Measurements from ENCODE around the gene PKN1. TPM values are rescaled to one million over a fixed set of nuclear protein-coding genes. Genes with fewer than 3 reads are reported as not detected.

The PKN1 gene
- total and polyA plus RNA-seq, 2 of the 13 experiments (the other 11 are each of a cell fraction or from before 2014, with no cell fraction given) = 45.7 to 54.5 TPM

DNA sequence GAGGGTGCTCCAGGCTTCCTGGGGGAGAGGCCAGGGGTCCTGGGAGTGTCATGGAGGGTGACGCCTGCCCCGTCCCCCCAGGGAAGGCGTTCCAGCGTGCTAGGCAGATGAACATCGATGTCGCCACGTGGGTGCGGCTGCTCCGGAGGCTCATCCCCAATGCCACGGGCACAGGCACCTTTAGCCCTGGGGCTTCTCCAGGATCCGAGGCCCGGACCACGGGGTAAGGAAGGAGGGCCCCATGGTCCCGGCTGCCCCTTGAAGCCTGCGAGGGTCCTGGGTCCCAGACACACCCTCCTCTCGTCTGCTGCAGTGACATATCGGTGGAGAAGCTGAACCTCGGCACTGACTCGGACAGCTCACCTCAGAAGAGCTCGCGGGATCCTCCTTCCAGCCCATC, 30.6 kb downstream of the PKN1 start (continued):
- no peak for TF ChIP-seq KDM5A (IDR thresholded peaks at IDR 0.05; ENCODE audit: borderline replicate concordance, low read length)
- TF ChIP-seq, protein P1, sequence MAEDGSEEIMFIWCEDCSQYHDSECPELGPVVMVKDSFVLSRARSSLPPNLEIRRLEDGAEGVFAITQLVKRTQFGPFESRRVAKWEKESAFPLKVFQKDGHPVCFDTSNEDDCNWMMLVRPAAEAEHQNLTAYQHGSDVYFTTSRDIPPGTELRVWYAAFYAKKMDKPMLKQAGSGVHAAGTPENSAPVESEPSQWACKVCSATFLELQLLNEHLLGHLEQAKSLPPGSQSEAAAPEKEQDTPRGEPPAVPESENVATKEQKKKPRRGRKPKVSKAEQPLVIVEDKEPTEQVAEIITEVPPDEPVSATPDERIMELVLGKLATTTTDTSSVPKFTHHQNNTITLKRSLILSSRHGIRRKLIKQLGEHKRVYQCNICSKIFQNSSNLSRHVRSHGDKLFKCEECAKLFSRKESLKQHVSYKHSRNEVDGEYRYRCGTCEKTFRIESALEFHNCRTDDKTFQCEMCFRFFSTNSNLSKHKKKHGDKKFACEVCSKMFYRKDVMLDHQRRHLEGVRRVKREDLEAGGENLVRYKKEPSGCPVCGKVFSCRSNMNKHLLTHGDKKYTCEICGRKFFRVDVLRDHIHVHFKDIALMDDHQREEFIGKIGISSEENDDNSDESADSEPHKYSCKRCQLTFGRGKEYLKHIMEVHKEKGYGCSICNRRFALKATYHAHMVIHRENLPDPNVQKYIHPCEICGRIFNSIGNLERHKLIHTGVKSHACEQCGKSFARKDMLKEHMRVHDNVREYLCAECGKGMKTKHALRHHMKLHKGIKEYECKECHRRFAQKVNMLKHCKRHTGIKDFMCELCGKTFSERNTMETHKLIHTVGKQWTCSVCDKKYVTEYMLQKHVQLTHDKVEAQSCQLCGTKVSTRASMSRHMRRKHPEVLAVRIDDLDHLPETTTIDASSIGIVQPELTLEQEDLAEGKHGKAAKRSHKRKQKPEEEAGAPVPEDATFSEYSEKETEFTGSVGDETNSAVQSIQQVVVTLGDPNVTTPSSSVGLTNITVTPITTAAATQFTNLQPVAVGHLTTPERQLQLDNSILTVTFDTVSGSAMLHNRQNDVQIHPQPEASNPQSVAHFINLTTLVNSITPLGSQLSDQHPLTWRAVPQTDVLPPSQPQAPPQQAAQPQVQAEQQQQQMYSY (CRISPR knock-in tag; IDR thresholded peaks at IDR 0.05) = no peak
- no peak for TF ChIP-seq KAT7 (CRISPR knock-in tag; IDR thresholded peaks at IDR 0.05; ENCODE audit: borderline replicate concordance)
- no peak for TF ChIP-seq ZSCAN22 (CRISPR knock-in tag; IDR thresholded peaks at IDR 0.05)
- TF ChIP-seq ZNF790 (CRISPR knock-in tag; IDR thresholded peaks at IDR 0.05; ENCODE audit: borderline replicate concordance) = no peak

DNA sequence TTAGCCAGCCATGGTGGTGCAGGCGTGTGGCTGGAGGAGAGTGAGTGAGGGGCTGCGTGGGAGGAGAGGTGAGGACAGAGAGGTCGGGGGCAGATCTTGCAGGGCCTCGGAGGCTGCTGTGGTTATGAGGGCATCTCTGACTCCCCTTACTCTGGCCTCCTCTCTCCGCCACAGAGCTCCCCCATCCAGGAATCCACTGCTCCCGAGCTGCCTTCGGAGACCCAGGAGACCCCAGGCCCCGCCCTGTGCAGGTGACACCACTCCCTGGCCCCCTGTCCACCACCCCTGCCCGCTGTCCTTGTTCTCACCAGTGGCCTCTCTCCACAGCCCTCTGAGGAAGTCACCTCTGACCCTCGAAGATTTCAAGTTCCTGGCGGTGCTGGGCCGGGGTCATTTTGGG, 34.3 kb downstream of the PKN1 start:
- WGBS (ENCODE audit: low lambda C conversion rate) = 93% methylated on average over 12 of the region's 12 CpGs
- peaks cover 5% of the 10 kb centered on the region; the same call in 1 of the 2 replicates for H3K4me1 ChIP-seq (ENCODE audit: insufficient read depth, low read length)
- TF ChIP-seq ZNF746 (CRISPR knock-in tag; IDR thresholded peaks at IDR 0.05) (no peak), ZNF572 (CRISPR knock-in tag; IDR thresholded peaks at IDR 0.05) (no peak), SPEN (CRISPR knock-in tag; IDR thresholded peaks at IDR 0.05; ENCODE audit: low read depth) (no peak), DPF2 (CRISPR knock-in tag; IDR thresholded peaks at IDR 0.05; ENCODE audit: borderline replicate concordance, low read depth) (no peak), FOXP1 (IDR thresholded peaks at IDR 0.05) (no peak), FOXP1 (CRISPR knock-in tag; IDR thresholded peaks at IDR 0.05) (no peak), ZNF7 (CRISPR knock-in tag; IDR thresholded peaks at IDR 0.05) (no peak), ZNF549 (CRISPR knock-in tag; IDR thresholded peaks at IDR 0.05) (no peak)
- TF ChIP-seq, protein P2, sequence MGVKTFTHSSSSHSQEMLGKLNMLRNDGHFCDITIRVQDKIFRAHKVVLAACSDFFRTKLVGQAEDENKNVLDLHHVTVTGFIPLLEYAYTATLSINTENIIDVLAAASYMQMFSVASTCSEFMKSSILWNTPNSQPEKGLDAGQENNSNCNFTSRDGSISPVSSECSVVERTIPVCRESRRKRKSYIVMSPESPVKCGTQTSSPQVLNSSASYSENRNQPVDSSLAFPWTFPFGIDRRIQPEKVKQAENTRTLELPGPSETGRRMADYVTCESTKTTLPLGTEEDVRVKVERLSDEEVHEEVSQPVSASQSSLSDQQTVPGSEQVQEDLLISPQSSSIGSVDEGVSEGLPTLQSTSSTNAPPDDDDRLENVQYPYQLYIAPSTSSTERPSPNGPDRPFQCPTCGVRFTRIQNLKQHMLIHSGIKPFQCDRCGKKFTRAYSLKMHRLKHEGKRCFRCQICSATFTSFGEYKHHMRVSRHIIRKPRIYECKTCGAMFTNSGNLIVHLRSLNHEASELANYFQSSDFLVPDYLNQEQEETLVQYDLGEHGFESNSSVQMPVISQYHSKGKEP (CRISPR knock-in tag; IDR thresholded peaks at IDR 0.05) = no peak
- TF ChIP-seq, protein P3, sequence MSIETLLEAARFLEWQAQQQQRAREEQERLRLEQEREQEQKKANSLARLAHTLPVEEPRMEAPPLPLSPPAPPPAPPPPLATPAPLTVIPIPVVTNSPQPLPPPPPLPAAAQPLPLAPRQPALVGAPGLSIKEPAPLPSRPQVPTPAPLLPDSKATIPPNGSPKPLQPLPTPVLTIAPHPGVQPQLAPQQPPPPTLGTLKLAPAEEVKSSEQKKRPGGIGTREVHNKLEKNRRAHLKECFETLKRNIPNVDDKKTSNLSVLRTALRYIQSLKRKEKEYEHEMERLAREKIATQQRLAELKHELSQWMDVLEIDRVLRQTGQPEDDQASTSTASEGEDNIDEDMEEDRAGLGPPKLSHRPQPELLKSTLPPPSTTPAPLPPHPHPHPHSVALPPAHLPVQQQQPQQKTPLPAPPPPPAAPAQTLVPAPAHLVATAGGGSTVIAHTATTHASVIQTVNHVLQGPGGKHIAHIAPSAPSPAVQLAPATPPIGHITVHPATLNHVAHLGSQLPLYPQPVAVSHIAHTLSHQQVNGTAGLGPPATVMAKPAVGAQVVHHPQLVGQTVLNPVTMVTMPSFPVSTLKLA (IDR thresholded peaks at IDR 0.05) = no peak
- TF ChIP-seq, protein P4, sequence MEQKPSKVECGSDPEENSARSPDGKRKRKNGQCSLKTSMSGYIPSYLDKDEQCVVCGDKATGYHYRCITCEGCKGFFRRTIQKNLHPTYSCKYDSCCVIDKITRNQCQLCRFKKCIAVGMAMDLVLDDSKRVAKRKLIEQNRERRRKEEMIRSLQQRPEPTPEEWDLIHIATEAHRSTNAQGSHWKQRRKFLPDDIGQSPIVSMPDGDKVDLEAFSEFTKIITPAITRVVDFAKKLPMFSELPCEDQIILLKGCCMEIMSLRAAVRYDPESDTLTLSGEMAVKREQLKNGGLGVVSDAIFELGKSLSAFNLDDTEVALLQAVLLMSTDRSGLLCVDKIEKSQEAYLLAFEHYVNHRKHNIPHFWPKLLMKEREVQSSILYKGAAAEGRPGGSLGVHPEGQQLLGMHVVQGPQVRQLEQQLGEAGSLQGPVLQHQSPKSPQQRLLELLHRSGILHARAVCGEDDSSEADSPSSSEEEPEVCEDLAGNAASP (CRISPR knock-in tag; IDR thresholded peaks at IDR 0.05; ENCODE audit: borderline replicate concordance) = no peak
- FAIRE-seq (no peak), DNase-seq (ENCODE audit: low spot score) (no peak), ATAC-seq (no peak)
- no TSS peak for BruUV-seq (replicated peaks)
- intact Hi-C loops (cut with micrococcal nuclease; ENCODE audit: unreplicated experiment) (no loop called here), in situ Hi-C loops (cut with HindIII; ENCODE audit: extremely low pct_ligation_motif_present, low pct_unique_long_range_greater_than_20kb) (no loop called here)
- H3K27me3 ChIP-seq (ENCODE audit: control insufficient read depth in 1 of 2, insufficient read depth in 2 of 2, low read length in 2 of 2) = no peaks in the 10 kb centered on the region
- H3K36me3 ChIP-seq (replicated peaks in 1 of 2; ENCODE audit: control insufficient read depth in 1 of 2, insufficient read depth in 2 of 2, low read length in 2 of 2) = peaks cover 5 to 13% of the 10 kb centered on the region in 2 experiments
- H3K79me2 ChIP-seq (ENCODE audit: insufficient read depth, low read length) = no peaks in the 10 kb centered on the region
- no peak overlapping the region for H3K9ac ChIP-seq (ENCODE audit: insufficient read depth, low read depth, low read length)
- H4K20me1 ChIP-seq (ENCODE audit: insufficient read depth, low read length) = no peaks in the 10 kb centered on the region
- H3K4me3 ChIP-seq (replicated peaks in 1 of 3; ENCODE audit: insufficient read depth in 1 of 3, low read depth in 2 of 3, low read length in 3 of 3) = no peak overlapping the region
- no peak overlapping the region for H2AFZ ChIP-seq (ENCODE audit: low read length)
- CTCF ChIA-PET (ENCODE audit: low intra/inter-chr PET ratio, low total read pairs) = no interaction called here
- no peaks in the 10 kb centered on the region for H3K9me3 ChIP-seq (ENCODE audit: low read length)
- H3K27ac ChIP-seq (ENCODE audit: extremely low read length, insufficient read depth, low read length) = no peak overlapping the region
- H3K4me2 ChIP-seq (ENCODE audit: low read depth, low read length) = no peak overlapping the region
- POLR2A ChIA-PET = interaction anchor here (1.1 kb wide), 1 partner anchor 51 kb away, joined by 3 read pairs; the partner anchor contains the start of gene DNAJB1

Measured in HepG2 (cell line).